GOT3 (cell line): ENCODE results near the gene TNRC6C.

Experiments
- DNase-seq: peaks from one replicate; lab custom pipeline; 2025; ENCODE audit warnings: mixed read lengths; lab: John Stamatoyannopoulos, UW

TNRC6C gene

DNA sequence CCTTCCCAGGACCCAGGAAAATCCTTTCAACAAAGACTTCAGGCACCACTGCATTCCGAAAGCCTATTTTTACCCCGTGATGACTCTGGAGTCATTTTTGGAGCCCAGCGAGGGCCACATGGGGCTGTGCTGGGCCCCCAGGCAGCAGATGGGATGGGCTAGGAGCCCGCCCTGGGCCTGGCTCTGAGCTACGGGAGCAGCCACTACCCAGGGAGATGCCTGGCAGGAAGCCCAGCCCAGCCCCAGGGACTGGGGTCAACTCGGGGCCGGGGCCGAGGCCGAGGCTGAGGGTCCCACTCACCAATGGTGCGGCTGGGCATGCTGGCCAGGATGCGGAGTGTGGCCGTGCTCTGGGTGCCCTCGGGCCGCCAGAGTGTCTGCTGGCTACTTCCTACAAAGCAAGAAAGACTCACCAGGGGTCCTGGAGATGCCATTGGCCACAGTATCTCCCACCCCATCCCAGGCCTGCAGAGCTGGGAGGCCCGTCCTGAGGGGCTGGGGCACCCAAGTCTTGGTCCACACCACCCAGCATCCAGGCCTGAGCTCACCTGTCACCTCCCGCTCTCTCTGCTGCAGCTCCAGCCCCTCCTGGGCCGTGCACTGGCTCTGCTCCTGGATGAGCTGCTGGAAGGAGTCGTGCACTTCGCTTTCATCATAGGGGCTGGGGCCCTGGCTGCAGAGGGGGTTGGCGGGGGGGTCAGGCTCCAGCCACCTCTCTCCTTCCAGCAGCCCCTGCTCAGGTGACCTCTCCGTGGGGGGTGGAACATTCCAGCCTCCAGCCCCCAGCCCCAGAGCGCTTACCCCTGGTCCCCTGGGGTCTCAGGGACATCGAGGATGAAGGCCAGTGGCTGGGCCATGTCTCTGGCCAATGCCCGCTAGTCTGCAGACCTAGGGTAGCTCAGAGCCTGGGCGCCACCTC lies 167.7 kb downstream of the TNRC6C start:
- no peak for DNase-seq

DNA sequence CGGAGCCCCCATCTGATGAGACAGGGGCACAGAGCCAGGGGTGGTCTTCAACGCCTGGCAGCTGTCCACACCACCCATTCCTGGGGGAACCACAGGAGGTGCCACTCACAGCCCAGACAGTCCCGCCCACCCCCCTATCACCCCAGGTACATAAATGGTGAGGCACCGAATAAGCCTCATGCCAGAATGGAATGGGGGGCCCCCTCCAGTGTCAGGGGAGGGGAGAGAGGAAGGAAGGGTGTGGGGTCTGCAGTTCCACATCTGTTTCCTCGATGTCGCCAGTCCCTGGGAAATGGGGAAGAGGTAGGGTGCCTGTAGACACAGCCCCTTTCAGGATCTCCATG lies 168.4 kb downstream of the TNRC6C start:
- no peak for DNase-seq

DNA sequence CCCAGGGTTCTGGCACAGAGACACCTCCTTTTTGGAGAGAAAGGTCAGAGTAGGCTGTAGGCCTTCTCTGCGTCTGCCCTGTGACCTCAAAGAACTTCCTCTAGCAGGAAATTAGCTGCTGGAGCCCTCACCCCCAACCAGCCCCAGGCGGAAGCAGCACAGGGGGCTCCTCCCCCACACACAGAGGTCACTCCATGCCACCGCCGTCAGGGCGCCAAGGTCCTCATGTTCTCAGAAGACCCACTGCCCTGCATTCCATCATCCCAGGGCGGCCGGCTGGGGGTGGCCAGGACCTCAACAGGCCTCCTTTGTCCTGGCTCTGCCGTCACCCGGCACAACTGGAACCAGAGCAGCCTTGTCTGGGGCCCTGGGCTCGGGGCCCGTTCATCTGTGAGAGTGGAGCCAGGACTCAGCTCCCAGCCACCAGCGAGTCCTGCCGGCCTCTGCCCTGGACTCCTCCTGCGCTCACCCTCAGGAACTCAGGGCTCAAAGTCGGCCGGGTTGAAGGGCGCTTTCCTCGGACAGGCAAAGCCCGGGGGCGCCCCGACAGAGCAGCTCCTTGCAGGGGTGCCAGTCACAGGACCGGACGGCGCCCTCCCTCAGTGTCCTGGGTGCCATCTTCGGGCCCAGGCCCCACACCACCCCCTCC lies 168.9 kb downstream of the TNRC6C start:
- DNase-seq: no peak

DNA sequence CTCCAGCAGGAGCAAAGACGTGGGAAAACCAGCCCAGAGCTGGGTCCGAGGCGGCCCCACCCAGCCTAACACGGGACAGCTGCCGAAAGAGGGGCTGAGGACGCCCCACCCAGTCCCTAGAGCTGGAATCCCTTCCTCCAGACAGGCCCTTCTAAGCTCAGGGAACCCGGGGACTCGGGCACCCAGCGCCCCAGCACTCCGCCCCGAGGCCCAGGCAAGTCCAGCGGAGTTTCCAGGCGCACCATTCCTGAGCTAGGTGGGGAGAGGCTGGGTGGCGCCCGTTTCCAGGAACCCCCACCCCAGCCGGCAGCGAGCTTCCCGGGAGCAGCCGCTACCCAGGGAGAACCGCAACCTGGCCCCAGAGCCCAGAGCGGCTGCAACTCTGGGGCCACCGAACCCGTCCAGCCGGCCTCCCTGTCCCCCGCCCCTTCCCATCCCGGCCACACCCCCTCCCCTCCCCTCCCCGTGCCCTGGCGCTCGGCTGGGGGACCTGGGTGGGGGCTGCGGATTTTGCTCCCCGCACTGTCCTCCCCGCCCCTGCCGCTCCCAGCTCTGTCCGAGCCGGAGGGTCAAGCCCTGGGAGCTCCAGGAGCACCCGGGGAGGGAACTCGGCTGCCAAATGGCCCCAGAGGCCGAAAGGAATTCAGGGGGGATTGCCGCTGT lies 169.5 kb downstream of the TNRC6C start:
- no peak for DNase-seq

DNA sequence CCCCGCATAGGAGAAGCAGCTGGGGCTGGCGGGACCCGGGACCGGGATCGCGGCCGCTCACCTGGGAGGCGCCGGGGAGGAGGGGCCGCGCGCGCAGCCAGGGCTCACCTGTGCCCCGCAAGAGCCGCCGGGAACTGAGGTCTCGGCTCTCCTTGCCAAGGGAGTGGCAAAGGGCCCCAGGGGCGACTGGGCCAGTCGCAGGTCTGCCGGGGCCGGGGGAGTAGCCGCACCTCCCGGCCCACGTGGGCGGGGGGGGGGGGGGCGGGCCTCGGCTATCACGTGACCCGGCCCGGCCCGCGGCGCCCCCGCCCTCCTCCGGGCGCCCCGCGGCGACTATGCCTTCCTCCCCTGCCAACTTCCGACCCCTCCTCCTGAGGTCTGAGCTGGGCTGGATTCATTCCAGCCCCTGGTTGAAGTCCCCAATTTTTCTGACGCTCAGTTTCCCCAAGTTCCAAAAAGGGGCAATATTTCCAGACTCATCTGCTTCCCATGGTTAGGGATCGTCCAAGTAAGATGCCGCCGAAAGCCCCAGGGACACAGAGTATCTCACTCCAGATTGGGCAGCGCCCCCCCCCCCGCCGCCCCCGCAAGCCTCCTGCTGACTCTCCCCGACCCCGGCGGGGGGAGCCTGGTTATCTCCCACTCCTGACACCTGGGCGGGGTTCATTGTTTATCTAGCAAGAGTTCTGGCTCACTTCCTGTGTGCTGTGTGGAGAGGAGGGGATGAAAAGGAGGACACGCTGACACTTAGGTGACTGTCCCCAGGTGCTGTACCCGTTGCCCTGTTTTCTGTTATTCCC lies 170.2 kb downstream of the TNRC6C start, which contains the start of gene TMC6:
Gene TMC6, minus strand, starts transcription at position 205 of the 800 bp plus-strand sequence. CDS start 1,923 bp downstream, outside the sequence.
- no peak for DNase-seq

DNA sequence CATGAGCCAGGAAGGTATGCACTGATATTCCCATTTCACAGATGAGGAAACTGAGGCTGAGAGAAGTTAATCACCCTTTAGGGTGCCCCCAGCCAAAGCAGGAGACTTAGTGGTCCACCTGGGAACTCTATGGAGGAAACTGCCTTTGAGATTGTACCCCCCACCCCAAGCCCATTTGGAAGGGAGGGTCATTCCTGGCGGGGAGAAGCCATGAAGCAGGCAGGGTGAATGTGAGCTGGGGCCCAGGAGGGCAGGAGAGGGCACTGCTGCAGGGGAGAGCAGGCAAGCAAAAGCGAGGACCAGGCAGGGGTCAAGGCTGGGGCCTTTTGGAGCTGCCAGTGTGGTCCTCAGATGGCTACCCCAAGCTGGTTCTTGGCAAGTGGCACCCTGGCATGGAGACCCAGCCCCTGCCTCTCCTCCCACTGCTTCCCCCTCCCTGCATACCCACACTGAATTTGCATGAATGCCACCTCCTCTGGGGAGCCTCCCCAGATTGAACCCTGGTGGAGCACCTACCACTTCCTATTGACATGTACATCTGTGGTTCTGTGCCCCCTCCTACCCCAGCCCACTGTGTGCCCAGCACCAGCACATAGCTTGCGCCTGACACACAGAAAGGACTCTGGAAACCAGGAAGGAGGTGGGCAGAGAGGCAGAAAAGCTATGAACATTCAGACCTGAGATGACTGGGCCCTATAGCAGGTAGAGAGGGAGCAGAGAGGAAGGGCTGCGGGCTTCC lies 171.0 kb downstream of the TNRC6C start:
- no peak for DNase-seq

DNA sequence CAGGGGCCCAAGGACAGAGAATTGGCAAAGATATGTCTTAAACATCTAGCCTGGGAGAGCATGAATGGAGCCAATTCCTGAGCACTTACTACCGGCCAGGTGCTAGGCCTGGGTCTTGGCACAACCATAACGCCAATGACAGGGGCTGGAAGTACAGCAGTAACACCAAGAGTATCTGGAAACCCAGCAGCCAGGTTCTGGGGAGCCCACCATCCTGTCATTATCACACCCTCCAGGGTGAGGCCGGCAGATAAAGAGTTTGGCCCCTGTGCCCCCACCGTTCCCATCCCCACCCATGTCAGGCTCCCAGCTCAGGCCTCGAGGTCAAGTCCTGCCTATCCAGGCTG lies 171.6 kb downstream of the TNRC6C start:
- no peak for DNase-seq

DNA sequence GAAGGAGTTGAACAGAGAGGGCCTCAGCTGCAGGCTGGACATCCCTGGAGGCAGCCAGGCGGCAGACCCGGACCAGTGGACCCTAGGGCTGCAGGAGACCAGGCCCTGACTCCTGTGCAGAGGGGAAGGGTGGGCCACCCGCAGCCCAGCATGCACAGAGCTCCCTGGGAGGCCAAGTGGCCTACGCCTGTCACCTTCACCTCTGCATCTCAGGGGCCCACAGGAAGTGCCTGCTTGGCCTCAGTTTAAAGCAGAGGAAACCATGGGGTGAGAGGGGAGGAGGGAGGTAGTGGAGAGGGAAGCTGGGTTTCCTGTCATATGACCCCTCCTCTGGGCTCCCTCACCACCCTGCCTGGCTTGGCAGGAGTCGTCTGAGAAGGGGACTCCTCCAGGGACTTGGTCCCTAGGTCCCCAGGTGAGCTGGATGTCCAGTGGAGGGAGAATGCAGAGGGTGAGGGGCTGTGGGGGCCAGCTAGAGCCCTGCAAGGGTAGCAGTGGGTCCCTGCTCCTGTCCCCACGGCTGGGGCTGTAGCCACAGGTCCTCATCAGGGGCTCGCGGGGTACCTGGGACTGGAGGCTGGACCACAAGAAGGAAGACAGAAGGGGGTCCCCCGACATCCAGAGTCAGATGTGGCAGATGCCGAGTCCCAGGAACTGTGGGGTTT lies 172.1 kb downstream of the TNRC6C start, which contains the start of gene TMC8:
Gene TMC8, plus strand, starts transcription at position 335 of the 665 bp plus-strand sequence. CDS start 818 bp downstream, outside the sequence.
- no peak for DNase-seq

DNA sequence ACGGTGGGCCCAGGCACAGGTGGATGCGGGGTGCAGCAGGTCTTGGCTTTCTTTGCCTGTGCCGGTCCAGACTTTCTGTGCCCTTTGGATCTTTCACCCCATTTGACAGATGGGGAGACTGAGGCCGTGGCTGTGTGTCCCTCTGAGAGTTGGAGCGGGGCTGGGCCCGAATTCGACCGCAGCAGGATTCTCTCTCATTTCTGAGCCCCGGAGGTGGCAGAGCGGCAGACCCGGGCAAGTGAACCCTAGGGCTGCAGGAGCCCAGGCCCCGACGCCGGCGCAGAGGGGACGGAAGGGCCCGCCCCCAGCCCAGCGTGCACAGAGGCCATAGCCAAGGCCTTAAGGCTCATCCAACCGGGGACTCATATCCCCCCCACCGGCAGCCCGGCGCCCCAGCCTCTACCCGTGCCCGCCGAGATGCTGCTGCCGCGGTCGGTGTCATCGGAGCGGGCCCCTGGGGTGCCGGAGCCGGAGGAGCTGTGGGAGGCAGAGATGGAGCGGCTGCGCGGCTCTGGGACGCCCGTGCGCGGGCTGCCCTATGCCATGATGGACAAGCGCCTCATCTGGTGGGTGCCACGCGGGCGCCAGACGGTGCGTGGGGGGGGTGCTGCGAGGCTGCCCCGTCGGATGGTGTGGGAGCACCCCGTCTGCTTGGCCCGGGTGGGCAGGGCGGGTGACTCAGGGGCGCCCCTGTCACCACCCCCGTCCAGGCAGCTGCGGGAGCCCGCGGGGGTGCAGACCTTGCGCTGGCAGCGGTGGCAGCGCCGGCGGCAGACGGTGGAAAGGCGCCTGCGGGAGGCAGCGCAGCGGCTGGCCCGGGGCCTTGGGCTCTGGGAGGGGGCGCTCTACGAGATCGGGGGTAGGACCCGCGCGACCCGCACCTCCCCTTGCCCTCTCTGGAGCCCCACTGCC lies 172.9 kb downstream of the TNRC6C start:
- DNase-seq: no peak

DNA sequence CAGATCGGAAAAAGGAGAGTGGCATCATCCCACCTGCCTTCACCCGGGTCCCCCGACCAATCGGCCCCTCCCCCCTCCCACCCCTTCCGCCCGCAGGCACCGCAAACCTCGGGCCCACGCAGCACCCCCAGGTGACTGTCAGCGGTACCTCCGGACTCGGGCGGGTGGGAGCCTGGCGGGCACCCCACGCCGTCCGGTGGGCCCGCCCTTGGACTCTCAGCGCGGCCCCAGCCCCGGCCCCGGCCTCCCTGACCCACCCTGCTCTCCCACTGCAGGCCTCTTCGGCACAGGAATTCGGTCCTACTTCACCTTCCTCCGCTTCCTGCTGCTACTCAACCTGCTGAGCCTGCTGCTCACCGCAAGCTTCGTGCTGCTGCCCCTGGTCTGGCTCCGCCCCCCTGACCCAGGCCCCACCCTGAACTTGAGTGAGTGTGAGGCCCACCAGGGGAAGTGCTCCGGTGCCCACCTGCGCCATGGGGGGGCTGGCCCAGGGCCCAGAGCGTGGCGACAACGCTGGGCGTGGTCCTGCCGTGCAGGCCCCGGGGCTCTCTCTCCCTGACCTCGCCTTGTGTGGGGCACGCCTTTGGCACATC lies 173.7 kb downstream of the TNRC6C start:
- no peak for DNase-seq

DNA sequence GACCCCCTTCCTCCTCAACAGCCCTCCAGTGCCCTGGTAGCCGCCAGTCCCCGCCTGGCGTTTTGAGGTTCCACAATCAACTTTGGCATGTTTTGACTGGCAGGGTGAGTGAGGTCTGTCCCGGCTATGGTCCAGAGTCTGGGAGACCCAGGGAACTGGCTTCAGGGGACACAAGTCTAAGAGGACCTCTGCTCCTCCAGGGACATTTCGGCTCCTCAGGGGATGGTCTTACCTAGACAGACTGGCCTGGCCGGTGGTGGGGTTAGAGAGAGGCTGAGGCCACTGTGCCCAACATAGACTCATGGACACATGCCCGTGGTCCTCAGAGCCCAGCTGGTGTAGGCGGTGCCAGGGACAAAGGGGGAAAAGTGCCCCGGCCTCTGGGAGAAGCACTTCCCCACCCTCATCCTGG lies 174.3 kb downstream of the TNRC6C start:
- DNase-seq: no peak

DNA sequence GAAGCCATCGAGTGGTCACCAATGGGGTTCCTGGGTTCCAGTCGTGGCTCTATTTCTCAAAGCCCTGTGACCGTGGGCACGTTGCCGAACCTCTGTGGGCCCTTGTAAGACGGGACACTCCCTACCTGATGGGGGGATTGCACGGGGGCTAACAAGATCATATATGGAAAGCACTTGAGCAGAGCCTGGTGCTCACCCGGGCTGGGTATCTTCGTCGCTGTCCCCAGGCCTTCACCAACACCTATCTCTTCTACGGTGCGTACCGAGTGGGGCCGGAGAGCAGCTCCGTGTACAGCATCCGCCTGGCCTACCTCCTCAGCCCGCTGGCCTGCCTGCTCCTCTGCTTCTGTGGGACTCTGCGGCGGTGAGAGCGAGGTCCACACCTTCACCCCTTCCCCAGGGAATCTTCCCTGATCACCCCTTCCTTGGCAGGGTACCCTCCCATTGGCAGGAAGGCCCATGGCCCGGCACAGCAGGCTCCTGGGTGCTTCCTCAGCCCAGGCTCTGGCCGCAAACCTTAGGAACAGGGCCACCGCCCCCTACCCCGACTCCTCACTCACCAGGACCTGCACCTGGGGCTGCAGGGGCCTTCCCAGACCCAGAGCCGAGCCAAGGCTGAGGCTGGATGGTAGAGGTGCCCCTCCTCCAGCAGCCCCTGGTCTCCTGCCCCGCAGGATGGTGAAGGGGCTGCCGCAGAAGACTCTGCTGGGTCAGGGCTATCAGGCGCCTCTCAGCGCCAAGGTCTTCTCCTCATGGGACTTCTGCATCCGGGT lies 174.9 kb downstream of the TNRC6C start:
- DNase-seq: no peak

DNA sequence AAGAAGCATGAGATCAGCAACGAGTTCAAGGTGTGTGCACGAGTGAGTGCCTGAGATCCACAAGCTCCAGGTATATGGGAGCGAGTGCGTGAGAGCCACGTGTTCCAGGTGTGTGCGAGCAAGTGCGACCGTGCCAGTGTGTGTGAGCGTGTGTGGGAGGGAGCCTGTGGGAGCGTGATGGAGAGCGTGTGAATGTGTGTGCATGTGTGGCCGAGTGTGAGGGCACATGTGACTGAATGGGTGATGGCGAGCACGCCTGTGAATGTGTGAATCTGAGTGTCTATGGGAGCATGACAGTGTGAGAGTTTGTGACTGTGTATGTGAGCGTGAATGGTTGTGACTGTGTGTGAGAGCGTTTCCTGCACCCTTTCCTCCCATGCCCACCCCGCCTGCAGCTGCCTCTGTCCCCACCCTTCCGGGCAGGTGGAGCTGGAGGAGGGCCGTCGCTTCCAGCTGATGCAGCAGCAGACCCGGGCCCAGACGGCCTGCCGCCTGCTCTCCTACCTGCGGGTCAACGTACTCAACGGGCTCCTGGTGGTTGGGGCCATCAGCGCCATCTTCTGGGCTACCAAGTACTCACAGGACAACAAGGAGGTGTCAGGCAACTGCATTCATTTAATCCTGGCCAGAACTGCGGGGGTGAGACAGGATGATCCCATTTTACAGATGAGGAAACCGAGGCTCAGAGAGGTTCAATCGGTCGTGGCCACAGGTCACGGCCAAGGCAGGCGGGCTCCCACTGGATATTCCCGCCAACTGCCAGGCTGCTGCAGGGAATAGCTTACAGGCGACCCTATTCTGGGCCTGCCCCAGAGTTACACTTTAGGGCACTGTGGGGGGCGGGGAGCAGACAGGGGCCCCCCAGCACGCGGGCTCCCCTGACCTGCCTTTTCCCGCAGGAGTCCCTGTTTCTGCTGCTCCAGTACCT lies 175.7 kb downstream of the TNRC6C start:
- DNase-seq: no peak

DNA sequence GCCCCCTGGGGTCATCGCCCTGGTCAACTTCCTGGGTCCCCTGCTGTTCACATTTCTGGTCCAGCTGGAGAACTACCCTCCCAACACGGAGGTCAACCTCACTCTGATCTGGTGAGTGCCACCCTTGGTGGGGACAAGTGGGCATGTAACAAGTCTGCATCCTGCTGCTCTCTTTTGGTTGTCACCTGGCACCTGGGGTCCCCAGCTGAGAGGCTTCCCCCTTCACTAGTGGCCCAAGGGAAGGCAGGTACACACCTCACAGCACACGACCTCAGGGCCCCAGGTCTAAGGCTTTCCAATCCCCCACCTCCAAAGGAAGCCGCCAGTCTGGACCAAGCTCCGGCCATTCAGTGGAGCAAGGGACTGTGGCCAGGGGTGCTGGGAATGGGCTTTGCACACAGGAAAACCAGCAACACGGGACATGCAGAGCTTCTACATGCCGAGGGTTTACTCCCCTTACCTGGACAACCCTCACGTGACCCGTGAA lies 176.4 kb downstream of the TNRC6C start:
- DNase-seq: no peak

DNA sequence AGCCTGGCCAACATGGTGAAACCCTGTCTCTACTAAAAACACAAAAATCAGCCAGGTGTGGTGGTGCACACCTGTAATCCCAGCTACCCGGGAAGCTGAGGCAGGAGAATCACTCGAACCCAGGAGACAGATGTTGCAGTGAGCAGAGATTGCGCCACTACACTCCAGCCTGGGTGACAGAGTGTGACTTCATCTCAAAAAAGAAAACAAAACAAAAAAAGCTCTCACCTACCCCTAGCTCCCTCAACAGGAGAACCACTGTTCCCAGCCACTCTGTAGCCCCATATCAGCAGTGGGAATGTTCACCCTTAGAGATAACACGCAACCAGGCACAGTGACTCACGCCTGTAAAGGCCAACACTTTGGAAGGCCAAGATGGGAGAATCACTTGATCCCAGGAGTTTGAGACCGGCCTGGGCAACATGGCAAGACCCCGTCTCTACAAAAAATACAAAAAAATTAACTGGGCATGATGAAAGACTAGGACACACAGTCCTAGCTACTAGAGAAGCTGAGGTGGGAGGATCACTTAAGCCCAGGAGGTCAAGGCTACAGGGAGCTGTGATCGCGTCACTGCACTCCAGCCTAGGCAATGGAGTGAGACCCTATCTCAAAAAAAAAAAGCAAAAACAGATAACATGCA lies 177.5 kb downstream of the TNRC6C start:
- no peak for DNase-seq

DNA sequence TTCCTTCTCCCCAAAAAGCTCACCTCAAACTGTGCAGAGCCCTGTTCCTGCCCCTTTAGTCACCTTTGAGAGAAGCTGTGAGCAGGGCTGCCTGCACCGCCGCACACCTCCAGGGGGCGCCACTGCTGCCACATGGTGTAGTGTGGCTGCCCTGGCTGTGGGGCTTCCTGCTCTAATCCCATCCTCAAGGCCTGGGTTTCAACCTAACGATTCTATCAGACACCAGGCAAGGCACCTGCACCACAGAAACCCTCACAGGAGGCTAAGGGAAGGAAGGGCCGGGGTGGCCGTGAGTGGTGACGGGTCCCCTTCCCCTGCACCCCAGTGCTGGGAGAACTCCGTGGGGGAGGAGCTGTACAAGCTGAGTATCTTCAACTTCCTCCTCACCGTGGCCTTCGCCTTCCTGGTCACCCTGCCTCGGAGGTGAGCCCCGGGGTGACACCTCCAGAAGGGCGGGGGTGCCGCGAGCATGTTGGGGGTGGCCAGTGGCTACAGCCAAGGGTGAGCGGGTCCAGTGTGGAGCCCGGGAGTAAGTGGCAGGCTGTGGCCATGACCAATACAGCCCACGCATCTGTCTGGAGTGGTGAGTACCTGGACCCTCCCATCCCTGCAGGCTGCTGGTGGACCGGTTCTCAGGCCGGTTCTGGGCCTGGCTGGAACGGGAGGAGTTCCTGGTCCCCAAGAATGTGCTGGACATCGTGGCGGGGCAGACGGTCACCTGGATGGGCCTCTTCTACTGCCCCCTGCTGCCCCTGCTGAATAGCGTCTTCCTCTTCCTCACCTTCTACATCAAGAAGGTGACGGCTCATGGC lies 179.1 kb downstream of the TNRC6C start:
- no peak for DNase-seq
